HEK293T (cell line): ENCODE results near the gene TAS2R40.

Experiments
- FOXA1 ChIP-seq: fragments of 450-650 bp; IDR thresholded peaks from 2 replicates; pipeline ENCODE4 v1.6.1; 2016; ENCODE audit warnings: mild to moderate bottlenecking
- FOXM1 ChIP-seq: fragments of 450-650 bp; IDR thresholded peaks from 2 replicates; pipeline ENCODE4 v1.6.1; 2017; ENCODE audit warnings: mild to moderate bottlenecking, borderline replicate concordance

- TF ChIP-seq FOXA1 (no peak), FOXM1 (no peak)
Measured at GRCh38 chr7:143227806-143228205, 6.0 kb downstream of the TAS2R40 start.
